Keratinocyte (primary cell): ENCODE results near the gene PACSIN2.

Experiments used
- EZH2 ChIP-seq: IDR thresholded peaks from one replicate; pipeline ENCODE4 v1.6.1; 2012; ENCODE audit warnings: inconsistent platforms, mild to moderate bottlenecking, low read length, moderate library complexity
- TF ChIP-seq, protein P1 (sequence below), 3 experiments: IDR thresholded peaks in 1 of 3; conservative IDR thresholded peaks in 1 of 3; optimal IDR thresholded peaks in 1 of 3; 2 replicates in 2 of 3; 3 replicates in 1 of 3; pipeline versions ENCODE3 to v1.5.1; 2011; ENCODE audit warnings: low read length in 3 of 3, mild to moderate bottlenecking in 3 of 3, moderate library complexity in 2 of 3, control low read depth in 1 of 3, inconsistent platforms in 1 of 3; ENCODE audit not compliant: insufficient read depth in 2 of 3; ENCODE audit errors: extremely low read depth in 1 of 3

DNA sequence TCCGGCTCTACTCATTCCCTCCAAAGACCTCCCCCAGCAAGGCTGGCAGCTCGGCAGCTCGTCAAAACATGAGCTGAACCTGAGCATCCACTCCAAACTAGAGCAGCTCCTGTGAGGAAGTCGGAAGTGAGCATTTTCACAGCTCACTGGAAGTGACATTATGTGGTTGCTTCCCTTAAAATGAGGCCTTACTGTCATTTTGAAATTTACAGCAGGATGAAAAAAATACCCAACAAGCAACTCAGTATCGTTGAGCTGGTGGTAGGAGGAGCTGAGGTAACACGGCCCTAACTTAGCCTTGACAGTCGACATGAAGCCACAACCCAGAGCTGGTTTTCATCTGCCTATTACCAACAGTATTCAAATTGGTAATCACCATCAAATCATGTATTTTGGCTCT lies 119.9 kb downstream of the PACSIN2 start:
- TF ChIP-seq, protein P1, sequence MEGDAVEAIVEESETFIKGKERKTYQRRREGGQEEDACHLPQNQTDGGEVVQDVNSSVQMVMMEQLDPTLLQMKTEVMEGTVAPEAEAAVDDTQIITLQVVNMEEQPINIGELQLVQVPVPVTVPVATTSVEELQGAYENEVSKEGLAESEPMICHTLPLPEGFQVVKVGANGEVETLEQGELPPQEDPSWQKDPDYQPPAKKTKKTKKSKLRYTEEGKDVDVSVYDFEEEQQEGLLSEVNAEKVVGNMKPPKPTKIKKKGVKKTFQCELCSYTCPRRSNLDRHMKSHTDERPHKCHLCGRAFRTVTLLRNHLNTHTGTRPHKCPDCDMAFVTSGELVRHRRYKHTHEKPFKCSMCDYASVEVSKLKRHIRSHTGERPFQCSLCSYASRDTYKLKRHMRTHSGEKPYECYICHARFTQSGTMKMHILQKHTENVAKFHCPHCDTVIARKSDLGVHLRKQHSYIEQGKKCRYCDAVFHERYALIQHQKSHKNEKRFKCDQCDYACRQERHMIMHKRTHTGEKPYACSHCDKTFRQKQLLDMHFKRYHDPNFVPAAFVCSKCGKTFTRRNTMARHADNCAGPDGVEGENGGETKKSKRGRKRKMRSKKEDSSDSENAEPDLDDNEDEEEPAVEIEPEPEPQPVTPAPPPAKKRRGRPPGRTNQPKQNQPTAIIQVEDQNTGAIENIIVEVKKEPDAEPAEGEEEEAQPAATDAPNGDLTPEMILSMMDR (optimal IDR thresholded peaks at IDR 0.05 in 1 of 3, IDR thresholded peaks at IDR 0.05 in 1 of 3, conservative IDR thresholded peaks at IDR 0.05 in 1 of 3; ENCODE audit: extremely low read depth in 1 of 3, insufficient read depth in 2 of 3, low read length in 3 of 3) = no peak
- no peak for TF ChIP-seq EZH2
